ENCODE data around the gene RAB19. TPM values are rescaled to one million over a fixed set of nuclear protein-coding genes. Genes with fewer than 3 reads are reported as not detected.

RAB19 gene
- total and polyA plus RNA-seq, 9 donors = 0.26 to 3.1 (median 1.2) TPM; not detected in 5

DNA sequence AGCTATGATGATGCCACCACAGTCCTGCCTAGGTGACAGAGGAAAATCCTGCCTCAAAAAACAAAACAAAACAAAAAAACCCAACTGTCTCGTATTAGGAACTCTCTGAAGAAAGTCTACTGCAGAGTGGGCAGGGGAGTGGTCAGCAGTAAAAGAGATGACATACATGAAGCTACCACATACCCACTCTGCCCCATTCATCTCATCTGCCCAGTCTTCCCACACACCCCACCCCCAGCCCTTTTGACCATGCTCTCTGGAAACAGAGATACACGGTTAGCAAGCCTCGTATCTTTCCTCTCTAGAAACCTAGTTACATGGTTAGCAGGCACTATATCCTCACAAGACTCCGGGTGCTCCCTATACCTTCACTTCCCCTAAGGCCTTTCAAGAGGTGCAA lies 13.8 kb upstream of the RAB19 start:
- DNase-seq = no peak
- Histone ChIP-seq H3K27me3 (no peaks in the 10 kb centered on the region), H3K27ac (no peak overlapping the region), H3K4me1 (ENCODE audit: insufficient read depth) (no peaks in the 10 kb centered on the region), H3K4me3 (no peak overlapping the region), H3K9me3 (no peaks in the 10 kb centered on the region), H3K36me3 (no peaks in the 10 kb centered on the region)
- WGBS, 3 donors = 81 to 88% (median 81%) methylated on average over 4 of the region's 4 CpGs
- TF ChIP-seq POLR2A (IDR thresholded peaks at IDR 0.05) (no peak), EP300 (IDR thresholded peaks at IDR 0.05) (no peak)
- TF ChIP-seq, protein P1, sequence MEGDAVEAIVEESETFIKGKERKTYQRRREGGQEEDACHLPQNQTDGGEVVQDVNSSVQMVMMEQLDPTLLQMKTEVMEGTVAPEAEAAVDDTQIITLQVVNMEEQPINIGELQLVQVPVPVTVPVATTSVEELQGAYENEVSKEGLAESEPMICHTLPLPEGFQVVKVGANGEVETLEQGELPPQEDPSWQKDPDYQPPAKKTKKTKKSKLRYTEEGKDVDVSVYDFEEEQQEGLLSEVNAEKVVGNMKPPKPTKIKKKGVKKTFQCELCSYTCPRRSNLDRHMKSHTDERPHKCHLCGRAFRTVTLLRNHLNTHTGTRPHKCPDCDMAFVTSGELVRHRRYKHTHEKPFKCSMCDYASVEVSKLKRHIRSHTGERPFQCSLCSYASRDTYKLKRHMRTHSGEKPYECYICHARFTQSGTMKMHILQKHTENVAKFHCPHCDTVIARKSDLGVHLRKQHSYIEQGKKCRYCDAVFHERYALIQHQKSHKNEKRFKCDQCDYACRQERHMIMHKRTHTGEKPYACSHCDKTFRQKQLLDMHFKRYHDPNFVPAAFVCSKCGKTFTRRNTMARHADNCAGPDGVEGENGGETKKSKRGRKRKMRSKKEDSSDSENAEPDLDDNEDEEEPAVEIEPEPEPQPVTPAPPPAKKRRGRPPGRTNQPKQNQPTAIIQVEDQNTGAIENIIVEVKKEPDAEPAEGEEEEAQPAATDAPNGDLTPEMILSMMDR (IDR thresholded peaks at IDR 0.05) = no peak
- intact Hi-C loops (cut with DNase I) = no loop called here

- TF ChIP-seq, protein P1 (IDR thresholded peaks at IDR 0.05) = no peak
- TF ChIP-seq POLR2A (IDR thresholded peaks at IDR 0.05) (no peak), EP300 (IDR thresholded peaks at IDR 0.05) (no peak)
- no peak overlapping the region for H3K27ac ChIP-seq
- no peaks in the 10 kb centered on the region for H3K36me3 ChIP-seq
- H3K4me3 ChIP-seq = no peak overlapping the region
- no peaks in the 10 kb centered on the region for H3K9me3 ChIP-seq
- intact Hi-C loops (cut with DNase I) = no loop called here
- 85 to 90% (median 87%) methylated on average over 8 of the region's 8 CpGs for WGBS, 3 donors
- H3K27me3 ChIP-seq = no peaks in the 10 kb centered on the region
- DNase-seq = no peak
- no peaks in the 10 kb centered on the region for H3K4me1 ChIP-seq (ENCODE audit: insufficient read depth)
These were observed 13.2 kb upstream of the RAB19 start for GRCh38 chr7:140390466-140391190.

- Histone ChIP-seq H3K27ac (no peak overlapping the region), H3K4me1 (ENCODE audit: insufficient read depth) (no peaks in the 10 kb centered on the region), H3K27me3 (no peaks in the 10 kb centered on the region), H3K4me3 (no peak overlapping the region), H3K9me3 (no peaks in the 10 kb centered on the region), H3K36me3 (no peaks in the 10 kb centered on the region)
- WGBS, 3 donors = 62 to 78% (median 64%) methylated on average over 1 of the region's 1 CpG
- intact Hi-C loops (cut with DNase I) = no loop called here
- TF ChIP-seq EP300 (IDR thresholded peaks at IDR 0.05) (no peak), POLR2A (IDR thresholded peaks at IDR 0.05) (no peak)
- TF ChIP-seq, protein P1 (IDR thresholded peaks at IDR 0.05) = no peak
- DNase-seq = no peak
These were observed 12.2 kb upstream of the RAB19 start for GRCh38 chr7:140391634-140392033.

GRCh38 chr7:140393756-140394306 lies 10.0 kb upstream of the RAB19 start:
- no peak for TF ChIP-seq EP300 (IDR thresholded peaks at IDR 0.05)
- TF ChIP-seq, protein P1 (IDR thresholded peaks at IDR 0.05) = no peak
- TF ChIP-seq POLR2A (IDR thresholded peaks at IDR 0.05) = no peak
- H3K9me3 ChIP-seq = no peaks in the 10 kb centered on the region
- WGBS, 3 donors = 96 to 98% (median 96%) methylated on average over 12 of the region's 12 CpGs
- DNase-seq = no peak
- H3K27ac ChIP-seq = no peak overlapping the region
- intact Hi-C loops (cut with DNase I) = no loop called here
- no peak overlapping the region for H3K4me3 ChIP-seq
- H3K27me3 ChIP-seq = no peaks in the 10 kb centered on the region
- H3K36me3 ChIP-seq = no peaks in the 10 kb centered on the region
- peaks cover 2% of the 10 kb centered on the region for H3K4me1 ChIP-seq (ENCODE audit: insufficient read depth)
